Fibroblast of peridontal ligament (primary cell): ENCODE data around the gene ASRGL1.
"Not testable (repeated sequence)": the region's sequence is repeated elsewhere in the genome, so short reads cannot be mapped to it uniquely, and the experiment has no call there.

Experiments
- DNase-seq: peaks from one replicate; pipeline ENCODE4 v3.0.0-alpha.2; 2010; ENCODE audit errors: extremely low read depth

Gene ASRGL1

DNA sequence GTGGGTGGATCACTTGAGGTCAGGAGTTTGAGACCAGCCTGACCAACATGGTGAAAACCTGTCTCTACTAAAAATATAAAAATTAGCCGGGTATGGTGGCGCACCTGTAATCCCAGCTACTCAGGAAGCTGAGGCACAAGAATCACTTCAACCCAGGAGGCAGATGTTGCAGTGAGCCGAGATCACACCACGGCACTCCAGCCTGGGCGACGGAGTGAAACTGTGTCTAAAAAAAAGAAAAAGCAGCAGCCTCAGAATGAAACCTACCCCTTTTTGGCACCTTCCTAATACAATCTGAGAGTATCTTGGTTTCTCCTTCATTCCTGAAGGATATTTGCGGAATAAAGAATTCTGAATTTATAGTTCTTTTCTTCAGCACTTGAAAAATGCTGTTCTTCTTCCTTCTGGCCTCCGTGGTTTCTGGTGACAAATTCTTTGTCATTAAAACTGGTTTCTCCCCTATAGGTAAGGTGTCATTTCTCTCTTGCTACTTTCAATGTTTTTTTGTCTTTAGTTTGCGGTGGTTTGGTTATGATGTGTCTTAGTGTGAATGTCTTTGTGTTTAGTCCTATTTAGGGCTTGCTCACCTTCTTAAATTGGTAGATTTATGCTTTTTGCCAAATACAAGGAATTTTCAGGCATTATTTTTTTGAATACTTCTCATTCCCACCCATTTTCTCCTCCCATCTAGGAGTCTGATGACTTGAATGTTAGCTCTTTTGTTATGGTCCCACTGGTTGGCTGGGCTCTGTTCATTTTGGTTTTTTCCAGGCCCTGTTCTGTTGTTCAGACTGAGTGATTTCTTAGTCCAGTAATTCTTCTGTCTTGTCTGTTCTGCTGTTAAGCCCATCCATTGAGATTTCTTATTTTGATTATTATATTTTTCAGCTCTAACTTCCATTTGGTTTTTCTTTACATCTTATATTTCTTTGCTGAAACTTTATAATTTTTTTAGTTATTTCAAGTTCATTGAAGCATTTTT lies 15.4 kb downstream of the ASRGL1 start:
- no peak for DNase-seq

- no peak for DNase-seq
Measured at GRCh38 chr11:62353841-62354240, 16.6 kb downstream of the ASRGL1 start.

- DNase-seq: no peak
Measured at GRCh38 chr11:62358273-62358672, 21.0 kb downstream of the ASRGL1 start.

- no peak for DNase-seq
Measured at GRCh38 chr11:62359475-62359874, 22.2 kb downstream of the ASRGL1 start.

DNA sequence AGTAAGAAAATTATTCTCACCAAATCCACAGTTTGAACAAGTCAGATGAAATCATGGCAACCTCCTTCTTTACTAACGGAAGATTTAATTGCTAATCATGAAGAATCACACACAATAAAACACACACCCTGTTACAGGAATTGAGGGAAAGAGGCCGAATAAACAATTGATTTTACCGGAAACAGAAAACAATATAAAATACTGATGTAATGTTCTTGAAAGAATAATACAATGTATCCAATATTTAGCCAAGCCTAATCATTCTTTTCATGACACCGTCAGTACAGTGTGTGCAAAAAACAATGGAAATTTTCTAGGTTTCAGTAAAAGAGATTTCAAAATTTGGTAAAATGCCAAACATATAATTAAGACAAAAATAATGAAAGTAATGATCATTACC lies 23.4 kb downstream of the ASRGL1 start:
- DNase-seq: no peak

GRCh38 chr11:62368861-62369477 lies 31.7 kb downstream of the ASRGL1 start:
- DNase-seq: not testable (repeated sequence)

DNA sequence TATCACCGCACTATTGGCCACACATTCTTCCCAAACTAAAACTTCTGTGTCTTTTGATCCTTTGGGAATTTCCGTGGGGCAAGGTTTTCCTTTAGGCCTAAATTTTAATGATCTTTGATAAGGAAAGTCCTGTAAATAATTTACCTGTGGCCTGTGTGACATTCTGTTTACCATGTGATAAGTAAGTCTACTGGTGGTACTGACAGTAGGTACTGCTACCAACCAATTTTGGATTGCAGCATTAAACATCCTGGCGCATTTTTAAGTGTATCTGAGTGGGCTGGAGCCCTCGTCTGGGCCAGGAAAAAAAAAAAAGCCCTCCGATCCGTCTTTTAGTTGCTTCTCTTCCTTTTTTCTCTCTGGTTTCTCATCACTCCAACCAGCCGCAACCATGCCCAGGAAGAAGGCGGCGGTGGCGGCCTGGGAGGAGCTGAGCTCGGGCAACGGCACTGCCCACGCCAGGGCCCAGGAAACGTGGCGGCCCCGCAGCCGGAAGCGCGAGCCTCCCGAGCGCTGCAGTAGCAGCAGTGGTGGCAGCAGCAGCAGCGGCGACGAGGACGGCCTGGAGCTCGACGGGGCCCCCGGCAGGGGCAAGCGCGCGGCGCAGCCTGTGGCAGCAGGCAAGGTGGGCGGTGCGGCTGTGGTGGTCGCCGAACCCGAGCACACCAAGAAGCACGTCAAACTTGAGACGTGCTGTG lies 33.6 kb downstream of the ASRGL1 start:
- DNase-seq: no peak

- no peak for DNase-seq
Measured at GRCh38 chr11:62372871-62373270, 35.6 kb downstream of the ASRGL1 start.

DNA sequence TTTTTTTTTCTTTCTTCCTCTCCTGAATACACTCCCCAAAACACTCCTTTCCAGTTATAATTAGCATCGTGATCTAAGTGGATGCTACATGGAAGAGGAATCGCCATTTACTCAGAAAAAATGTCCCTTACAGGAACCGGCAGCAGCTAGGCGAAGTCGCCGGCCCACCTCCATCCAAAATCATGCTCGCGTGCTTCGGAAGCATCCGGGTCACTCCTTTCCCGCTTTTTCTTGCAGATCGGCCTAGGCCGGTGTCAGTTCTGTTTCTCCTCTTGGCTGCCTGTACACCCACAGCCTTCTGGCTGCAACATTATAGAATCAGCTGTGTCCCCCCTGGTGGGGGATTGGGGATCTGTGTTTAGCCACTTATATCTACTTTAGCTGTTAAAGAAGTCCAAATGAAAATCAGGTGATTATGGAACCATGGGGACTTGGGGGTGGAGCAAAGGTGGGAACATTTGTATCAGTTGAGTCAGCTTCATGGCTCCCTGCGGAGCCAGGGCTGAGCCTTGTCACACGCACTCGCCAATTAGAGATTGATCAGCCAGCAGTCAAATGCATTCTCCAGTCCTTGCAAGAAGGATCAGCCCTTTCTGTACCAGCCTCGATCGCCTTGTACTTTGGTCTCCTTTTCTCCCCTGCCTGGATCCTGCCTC lies 36.3 kb downstream of the ASRGL1 start:
- DNase-seq: no peak

DNA sequence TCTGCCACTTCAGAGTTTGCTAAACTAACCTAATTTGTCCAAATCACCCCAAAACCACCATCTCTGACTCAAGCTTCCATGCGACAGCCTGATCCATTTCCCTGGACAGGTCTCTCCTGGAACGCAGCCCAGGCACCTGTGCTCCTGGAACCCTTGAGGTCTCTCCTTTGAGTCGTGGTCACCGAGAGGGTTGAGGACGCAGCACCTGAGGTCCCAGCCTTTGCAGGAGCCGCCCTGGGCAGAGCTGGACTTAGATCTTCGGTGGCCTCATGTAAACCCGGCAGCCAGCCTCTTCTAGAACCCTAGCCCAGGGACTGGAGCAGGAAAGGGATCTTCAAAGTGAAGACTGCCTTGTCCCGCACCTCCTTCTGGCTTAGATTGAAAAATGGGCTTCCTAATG lies 37.6 kb downstream of the ASRGL1 start:
- no peak for DNase-seq

- peak; percentile 70 for DNase-seq
Measured at GRCh38 chr11:62378459-62379063, 41.3 kb downstream of the ASRGL1 start.

DNA sequence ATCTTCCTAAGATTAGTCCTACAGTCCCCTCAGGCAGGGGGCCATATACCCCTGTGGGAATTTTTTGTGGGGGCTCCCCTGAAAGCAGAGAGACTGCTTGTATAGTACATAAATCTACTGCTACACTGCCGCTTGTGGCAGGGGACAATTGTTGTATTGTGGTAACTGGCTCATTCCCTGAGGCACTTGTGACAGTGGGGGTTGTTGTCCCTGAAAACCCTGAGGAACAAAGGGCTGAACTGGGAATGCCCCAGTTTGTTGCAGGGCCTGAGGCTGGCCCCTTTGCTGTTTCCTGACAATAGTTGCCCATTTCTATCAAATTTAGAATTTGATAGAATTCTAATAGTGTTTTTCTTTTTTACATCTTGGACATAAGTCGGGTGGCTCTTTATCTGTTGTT lies 42.3 kb downstream of the ASRGL1 start:
- DNase-seq: not testable (repeated sequence)

- DNase-seq: peak; percentile 75
Measured at GRCh38 chr11:62380821-62381245, 43.6 kb downstream of the ASRGL1 start.

GRCh38 chr11:62383822-62384221 lies 46.6 kb downstream of the ASRGL1 start:
- DNase-seq: no peak

DNA sequence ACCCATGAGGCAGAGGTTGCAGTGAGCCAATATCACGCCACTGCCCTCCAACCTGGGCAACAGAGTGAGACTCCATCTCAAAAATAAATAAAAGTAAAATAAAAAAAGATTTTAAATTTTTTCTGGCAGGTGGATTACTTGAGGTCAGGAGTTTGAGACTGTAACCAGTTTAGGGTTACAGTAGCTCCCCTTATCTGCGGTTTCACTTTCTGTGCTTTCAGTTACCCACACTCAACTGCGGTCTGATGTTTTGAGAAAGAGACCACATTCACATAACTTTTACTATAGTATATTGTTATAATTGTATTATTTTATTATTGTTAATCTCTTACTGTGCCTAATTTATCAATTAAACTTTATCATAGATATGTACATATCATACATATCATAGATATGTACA lies 48.8 kb downstream of the ASRGL1 start:
- DNase-seq: not testable (repeated sequence)

- DNase-seq: no peak
Measured at GRCh38 chr11:62387381-62387780, 50.1 kb downstream of the ASRGL1 start.

GRCh38 chr11:62388999-62389398 lies 51.8 kb downstream of the ASRGL1 start:
- no peak for DNase-seq

- no peak for DNase-seq
Measured at GRCh38 chr11:62390237-62390636, 53.0 kb downstream of the ASRGL1 start.

DNA sequence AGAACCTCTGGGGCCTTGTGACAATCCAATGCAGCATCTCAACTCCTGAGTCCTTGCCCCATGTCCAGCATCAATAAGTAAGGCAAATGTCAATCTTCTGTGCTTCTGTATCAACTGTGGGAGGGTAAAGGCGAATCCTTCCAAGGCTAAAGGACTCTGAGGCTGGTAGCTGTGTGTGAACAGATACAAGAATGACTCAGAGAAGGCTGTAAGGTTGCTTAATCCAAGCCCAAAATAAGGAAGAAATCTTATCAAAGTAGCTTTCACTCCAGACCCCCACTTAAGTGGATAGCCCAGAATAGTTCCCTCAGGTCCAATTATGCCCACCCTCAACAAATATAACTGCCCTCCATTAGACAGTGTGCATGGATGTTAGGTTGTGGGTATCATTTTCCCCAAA lies 53.5 kb downstream of the ASRGL1 start:
- no peak for DNase-seq

- DNase-seq: no peak
Measured at GRCh38 chr11:62391642-62392425, 54.6 kb downstream of the ASRGL1 start.

DNA sequence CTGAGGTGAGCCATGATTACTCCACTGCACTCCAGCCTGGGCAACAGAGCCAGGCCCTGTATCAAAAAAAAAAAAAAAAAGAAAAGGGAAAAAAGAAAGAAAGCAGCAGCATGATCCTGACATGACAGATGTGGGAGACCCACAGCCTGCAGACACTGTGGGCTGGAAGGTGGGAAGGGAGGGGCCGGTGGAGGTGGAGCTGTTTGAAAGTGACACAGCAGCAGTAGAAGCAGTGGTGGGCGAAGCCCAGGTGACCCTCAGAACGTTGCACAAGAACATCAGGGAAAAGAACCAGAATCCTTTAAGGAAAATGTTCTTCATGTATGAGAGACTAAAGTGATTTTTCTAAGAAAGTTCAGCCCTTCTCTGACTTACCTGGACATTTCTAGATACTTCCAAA lies 55.3 kb downstream of the ASRGL1 start:
- no peak for DNase-seq
